Anterior cingulate cortex (tissue), 58 donors: ENCODE results near the gene TNF.

ENCODE experiments used
- DNase-seq, 58 donors: peaks; one replicate each; lab custom pipeline; 2025; lab: John Stamatoyannopoulos, UW

The TNF gene

DNA sequence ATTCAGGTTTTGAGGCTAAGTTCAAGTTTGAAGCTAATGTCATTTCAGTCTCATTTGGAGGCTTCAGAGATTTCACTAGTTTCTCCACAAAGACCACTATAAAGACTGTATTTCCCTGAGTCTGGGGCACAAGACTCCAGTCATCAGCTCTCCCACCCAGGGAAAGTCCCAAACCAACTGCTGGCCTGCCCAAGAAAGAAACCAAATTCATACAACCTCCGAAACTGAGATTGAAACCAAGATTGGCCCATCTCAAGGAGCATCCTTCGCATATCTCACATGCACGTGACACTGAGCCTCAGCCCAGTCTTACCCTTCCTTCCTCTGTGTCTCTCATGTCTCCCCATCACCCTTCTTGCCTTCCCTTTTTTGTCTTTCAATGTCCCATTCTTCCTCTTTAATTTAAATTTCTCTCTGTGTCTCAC lies 6.8 kb upstream of the TNF start:
- DNase-seq: peak in 1 of 58 donors; percentile 9

DNA sequence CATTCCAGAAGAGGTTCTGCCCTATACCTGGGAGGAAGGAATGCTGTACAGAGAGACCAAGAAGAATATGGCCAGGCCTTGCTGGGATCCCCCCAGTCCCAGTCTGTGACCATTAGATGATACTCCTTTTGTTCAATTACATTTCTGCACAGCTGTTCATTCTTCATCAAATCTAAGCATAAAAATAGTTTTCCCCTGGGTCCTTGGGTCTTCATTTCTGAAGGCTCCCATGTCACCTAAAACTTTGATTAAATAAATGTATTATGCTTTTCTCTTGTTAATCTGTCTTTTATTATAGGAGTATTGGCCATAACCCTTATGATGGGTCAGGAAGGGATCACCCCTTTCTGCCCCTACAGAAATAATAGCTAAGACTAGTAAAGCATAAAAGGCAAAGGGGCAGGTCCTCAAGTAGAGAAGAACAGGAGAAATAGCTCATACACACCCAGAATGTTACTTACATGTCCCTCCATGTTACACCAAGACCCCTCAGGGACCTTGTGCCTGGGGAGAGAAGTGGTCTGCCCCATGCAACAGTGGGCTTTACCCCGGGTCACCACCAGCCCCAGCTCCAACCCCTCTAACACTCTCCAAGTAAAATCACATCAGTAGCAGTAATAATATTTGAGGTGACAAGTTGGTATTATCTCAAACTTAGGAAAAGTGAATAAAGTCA lies 5.4 kb upstream of the TNF start:
- DNase-seq: no peak

- DNase-seq: no peak
Observed at GRCh38 chr6:31572041-31572911, 3.1 kb upstream of the TNF start, which contains the start of gene LTA. Gene LTA (plus strand): TSS chr6:31572289. CDS start chr6:31572743, 454 bp downstream.

DNA sequence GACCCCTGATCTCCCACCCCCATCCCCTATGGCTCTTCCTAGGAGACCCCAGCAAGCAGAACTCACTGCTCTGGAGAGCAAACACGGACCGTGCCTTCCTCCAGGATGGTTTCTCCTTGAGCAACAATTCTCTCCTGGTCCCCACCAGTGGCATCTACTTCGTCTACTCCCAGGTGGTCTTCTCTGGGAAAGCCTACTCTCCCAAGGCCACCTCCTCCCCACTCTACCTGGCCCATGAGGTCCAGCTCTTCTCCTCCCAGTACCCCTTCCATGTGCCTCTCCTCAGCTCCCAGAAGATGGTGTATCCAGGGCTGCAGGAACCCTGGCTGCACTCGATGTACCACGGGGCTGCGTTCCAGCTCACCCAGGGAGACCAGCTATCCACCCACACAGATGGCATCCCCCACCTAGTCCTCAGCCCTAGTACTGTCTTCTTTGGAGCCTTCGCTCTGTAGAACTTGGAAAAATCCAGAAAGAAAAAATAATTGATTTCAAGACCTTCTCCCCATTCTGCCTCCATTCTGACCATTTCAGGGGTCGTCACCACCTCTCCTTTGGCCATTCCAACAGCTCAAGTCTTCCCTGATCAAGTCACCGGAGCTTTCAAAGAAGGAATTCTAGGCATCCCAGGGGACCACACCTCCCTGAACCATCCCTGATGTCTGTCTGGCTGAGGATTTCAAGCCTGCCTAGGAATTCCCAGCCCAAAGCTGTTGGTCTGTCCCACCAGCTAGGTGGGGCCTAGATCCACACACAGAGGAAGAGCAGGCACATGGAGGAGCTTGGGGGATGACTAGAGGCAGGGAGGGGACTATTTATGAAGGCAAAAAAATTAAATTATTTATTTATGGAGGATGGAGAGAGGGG lies 1.9 kb upstream of the TNF start:
- no peak for DNase-seq

GRCh38 chr6:31574106-31575061 lies 981 bp upstream of the TNF start:
- DNase-seq: no peak

DNA sequence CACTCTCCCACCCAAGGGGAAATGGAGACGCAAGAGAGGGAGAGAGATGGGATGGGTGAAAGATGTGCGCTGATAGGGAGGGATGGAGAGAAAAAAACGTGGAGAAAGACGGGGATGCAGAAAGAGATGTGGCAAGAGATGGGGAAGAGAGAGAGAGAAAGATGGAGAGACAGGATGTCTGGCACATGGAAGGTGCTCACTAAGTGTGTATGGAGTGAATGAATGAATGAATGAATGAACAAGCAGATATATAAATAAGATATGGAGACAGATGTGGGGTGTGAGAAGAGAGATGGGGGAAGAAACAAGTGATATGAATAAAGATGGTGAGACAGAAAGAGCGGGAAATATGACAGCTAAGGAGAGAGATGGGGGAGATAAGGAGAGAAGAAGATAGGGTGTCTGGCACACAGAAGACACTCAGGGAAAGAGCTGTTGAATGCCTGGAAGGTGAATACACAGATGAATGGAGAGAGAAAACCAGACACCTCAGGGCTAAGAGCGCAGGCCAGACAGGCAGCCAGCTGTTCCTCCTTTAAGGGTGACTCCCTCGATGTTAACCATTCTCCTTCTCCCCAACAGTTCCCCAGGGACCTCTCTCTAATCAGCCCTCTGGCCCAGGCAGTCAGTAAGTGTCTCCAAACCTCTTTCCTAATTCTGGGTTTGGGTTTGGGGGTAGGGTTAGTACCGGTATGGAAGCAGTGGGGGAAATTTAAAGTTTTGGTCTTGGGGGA lies 754 bp downstream of the TNF start:
- DNase-seq: no peak

GRCh38 chr6:31576897-31577578 lies 1.7 kb downstream of the TNF start:
- DNase-seq: peak in 1 of 58 donors; percentile 80

DNA sequence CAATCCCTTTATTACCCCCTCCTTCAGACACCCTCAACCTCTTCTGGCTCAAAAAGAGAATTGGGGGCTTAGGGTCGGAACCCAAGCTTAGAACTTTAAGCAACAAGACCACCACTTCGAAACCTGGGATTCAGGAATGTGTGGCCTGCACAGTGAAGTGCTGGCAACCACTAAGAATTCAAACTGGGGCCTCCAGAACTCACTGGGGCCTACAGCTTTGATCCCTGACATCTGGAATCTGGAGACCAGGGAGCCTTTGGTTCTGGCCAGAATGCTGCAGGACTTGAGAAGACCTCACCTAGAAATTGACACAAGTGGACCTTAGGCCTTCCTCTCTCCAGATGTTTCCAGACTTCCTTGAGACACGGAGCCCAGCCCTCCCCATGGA lies 2.2 kb downstream of the TNF start:
- DNase-seq: no peak

DNA sequence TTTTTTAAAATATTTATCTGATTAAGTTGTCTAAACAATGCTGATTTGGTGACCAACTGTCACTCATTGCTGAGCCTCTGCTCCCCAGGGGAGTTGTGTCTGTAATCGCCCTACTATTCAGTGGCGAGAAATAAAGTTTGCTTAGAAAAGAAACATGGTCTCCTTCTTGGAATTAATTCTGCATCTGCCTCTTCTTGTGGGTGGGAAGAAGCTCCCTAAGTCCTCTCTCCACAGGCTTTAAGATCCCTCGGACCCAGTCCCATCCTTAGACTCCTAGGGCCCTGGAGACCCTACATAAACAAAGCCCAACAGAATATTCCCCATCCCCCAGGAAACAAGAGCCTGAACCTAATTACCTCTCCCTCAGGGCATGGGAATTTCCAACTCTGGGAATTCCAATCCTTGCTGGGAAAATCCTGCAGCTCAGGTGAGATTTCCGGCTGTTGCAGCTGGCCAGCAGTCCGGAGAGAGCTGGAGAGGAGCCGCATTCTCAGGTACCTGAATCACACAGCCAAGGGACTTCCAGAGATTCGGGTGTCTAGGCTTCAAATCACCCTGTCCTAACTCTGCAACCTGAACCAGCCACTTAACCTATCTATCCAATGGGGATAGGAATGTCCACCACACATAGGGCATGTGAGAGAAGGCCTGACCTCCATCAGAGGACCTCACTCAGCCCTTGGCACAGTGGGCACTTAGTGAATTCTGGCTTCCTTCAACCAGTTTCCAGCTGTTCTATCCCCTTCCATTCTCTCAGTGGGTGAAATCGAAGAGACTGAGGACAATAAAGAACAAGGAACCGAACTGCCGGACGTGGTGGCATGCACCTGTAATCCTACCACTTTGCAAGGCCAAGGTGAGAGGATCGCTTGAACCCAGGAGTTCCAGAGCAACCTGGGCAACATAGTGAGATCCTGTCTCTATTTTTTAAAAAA lies 3.1 kb downstream of the TNF start:
- no peak for DNase-seq

GRCh38 chr6:31579119-31579505 lies 3.7 kb downstream of the TNF start:
- DNase-seq: no peak

- no peak for DNase-seq
Observed at GRCh38 chr6:31579546-31580437, 4.4 kb downstream of the TNF start.

DNA sequence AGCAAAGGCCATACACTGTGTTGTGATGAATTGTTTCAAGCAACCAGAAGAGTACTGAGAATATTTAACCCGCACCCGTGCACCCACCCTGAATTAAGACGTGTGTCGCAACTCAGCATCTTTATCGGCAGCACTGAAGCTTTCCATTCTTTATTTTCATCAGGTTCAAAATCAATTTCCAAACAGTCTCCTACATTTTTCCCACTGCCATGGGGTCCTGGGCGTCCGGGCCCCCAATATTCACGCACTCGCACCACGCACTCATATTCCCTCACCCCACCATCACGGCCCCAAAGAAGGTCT lies 5.0 kb downstream of the TNF start:
- no peak for DNase-seq

GRCh38 chr6:31580807-31581433 lies 5.6 kb downstream of the TNF start:
- DNase-seq: peak in 57 of 58 donors; percentile 14 to 90 (median 73)

DNA sequence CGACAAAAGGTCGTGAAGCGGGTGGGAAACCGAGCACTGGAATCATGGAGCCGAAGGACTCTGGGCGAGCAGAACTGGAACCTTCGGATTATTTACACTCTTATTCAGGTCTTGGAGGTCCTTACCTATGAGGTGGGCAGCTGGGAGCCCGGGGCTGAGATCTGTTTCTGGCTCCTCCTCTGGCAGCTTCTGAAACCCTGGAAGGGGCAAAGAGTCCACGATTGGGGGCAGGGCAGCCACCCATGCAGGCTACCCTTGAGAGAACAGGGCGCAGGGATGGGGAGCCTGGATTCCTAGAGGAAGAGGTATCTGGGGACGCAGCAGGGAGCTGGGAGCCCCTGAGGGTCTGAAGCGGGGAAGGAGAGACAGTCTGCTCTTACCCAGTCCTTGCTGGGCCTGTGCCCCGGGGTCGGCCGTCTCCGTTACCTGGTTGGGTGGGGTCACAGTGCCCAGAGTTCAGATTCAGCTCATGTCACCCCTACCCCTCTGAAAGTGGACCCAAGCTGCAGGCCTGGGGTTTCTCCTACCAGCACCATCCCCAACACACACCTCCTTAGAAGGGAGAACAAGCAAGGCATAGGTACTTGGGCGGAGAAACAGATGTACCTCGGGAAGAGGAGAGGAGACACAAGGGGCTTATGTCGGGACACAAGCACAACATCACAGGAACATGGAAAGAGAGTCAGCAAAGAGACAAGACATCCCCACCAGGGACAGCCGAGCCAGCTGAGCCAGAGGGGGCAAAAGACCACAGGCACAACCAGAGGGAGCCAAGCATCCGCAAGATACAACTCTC lies 6.3 kb downstream of the TNF start:
- peak in 6 of 58 donors; percentile 9 to 36 (median 26) for DNase-seq

DNA sequence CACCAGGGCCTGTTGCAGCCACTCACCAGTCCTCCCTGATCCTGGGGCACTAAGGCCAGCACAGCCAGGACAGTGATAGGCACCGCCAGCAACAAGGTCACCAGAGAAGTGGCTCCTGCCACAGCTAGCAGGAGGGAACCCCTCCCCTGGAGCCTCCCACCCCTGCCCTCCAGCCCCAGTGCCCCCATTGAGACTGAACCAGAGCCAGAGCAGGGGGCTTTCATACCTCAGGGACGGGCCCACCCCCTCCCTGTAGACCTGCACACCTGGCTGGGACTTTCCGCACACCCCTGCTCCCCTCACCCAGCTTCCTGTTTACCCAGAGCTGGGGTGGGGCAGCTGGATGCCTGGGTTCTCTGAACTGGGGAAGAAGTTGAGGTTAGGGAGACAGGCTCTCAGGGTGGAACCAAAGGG lies 6.9 kb downstream of the TNF start, which contains the start of gene LTB:
LTB (minus strand) TSS at position 195 of the 414 bp plus-strand sequence; CDS start at position 188, 7 bp downstream.
- no peak for DNase-seq
